Fibroblast of peridontal ligament (primary cell): ENCODE data around the gene FLYWCH1.
"Not testable (repeated sequence)": the region's sequence is repeated elsewhere in the genome, so short reads cannot be mapped to it uniquely, and the experiment has no call there.

Experiments
- DNase-seq: peaks from one replicate; pipeline ENCODE4 v3.0.0-alpha.2; 2010; ENCODE audit errors: extremely low read depth

Gene FLYWCH1

DNA sequence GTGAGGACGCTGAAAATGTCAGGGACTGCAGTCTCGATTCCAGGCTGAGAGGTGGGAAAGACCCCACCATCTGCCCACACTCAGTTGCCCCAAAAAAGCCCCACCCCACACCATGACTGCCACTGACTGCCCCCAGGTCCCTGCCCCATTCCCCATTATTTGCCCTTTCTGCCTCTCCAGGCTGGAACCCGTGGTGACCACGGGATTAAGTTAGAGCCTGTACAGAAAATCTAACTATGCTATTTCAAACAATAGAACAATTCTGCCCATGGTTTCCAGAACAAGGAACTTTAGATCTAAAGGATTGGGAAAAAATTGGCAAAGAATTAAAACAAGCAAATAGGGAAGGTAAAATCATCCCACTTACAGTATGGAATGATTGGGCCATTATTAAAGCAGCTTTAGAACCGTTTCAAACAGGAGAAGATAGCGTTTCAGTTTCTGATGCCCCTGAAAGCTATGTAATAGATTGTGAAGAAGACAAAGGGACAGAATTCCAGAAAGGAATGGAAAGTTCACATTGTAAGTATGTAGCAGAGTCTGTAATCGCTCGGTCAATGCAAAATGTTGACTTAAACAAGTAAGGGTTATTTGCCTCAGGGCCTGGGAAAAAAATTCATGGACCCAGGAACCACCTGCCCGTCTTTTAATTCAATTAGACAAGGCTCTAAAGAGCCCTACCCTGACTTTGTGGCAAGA lies 14.4 kb downstream of the FLYWCH1 start:
- DNase-seq: no peak

DNA sequence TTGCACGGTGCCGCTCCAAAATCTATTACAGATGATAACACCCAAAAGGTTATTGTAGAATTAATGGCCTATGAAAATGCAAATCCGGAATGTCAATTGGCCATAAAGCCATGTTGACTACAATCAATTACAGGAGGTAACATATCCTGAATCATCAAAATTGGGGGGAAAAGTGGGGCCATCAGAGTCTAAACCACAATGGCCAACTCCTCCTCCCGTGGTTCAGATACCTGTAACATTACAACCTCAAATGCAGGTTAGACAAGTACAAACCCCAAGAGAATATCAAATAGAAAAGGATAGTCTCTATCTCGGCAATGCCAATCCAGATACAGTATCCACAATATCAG lies 14.9 kb downstream of the FLYWCH1 start:
- DNase-seq: no peak

DNA sequence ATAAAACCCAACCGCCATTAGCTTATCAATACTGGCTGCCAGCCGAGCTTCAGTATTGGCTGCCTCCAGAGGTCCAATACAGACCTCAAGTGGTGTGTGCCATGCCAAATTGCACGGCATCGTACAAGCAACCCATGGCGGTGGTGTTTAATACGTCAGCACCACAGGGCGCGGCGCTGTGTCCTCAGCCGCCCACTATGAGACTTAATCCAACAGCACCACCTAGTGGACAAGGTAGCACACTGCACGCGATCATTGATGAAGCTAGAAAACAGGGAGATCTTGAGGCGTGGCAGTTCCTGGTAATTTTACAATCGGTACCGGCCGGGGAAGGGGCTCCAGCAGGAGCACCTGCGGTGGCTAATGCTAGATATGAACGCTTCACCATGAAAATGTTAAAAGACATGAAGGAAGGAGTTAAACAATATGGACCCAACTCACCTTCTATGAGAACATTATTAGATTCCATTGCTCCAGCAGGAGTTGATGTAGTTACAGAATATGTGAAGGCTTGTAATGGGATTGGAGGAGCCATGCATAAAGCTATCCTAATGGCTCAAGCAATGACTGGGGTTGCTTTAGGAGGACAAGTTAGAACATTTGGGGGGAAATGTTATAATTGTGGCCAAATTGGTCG lies 15.4 kb downstream of the FLYWCH1 start:
- DNase-seq: peak; percentile 91

DNA sequence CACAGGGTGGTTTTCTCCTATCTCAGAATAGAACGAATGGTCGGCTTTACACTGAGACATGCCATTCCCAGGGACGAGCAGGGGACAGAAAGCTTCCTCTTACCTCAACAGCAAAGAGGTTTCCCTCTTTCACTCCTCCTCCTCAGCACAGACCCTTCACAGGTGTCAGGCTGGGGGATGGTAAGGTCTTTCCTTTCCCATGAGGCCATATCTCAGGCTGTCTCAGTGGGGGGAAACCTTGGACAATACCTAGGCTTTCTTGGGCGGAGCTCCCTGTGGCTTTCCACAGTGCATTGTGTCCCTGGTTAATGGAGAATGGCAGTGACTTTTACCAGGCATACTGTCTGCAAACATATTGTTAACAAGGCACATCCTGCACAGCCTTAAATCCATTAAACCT lies 16.4 kb downstream of the FLYWCH1 start:
- not testable (repeated sequence) for DNase-seq

DNA sequence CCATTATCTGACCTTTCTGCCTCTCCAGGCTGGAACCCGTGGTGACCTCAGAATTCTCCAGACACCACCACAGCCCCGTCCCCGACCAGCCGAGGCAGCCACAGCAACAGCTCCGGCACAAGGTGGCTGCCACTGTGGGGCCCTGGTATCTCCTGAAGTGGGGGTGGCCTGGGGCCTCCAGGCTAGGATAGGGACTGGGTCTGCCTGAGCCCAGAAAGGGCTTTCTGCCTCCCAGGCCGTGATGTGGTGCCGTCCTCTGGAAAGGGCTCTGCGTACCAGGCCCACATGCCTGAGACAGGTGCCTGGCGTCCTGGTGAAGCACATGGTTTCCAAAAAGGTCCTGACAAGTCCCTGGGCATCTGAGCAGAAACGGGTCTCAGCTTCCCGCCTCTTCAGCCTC lies 17.1 kb downstream of the FLYWCH1 start:
- no peak for DNase-seq

DNA sequence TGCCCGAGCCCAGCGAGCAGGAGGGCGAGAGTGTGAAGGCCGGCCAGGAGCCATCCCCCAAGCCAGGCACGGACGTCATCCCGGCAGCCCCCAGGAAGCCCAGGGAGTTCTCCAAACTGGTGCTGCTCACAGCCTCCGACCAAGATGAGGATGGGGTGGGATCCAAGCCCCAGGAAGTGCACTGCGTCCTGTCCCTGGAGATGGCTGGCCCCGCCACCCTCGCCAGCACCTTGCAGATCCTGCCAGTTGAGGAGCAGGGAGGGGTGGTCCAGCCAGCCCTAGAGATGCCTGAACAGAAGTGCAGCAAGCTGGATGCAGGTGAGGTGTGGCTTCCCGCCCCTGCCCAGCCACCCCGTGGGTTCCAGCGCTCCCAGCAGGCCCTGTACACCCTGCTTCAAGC lies 18.0 kb downstream of the FLYWCH1 start:
- no peak for DNase-seq

DNA sequence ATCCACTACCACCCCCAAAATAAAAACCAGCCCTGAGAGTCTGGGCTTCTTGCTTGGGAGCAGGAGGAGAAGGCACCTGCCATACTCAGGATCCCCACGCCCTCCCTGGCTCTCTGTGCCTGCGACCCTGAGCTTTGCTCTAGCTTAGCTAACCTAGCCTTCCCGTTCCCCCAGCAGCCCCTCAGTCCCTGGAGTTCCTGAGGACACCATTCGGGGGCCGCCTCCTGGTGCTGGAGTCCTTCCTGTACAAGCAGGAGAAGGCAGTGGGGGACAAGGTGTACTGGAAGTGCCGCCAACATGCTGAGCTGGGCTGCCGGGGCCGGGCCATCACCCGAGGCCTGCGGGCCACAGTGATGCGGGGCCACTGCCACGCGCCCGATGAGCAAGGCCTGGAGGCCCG lies 18.5 kb downstream of the FLYWCH1 start:
- no peak for DNase-seq

DNA sequence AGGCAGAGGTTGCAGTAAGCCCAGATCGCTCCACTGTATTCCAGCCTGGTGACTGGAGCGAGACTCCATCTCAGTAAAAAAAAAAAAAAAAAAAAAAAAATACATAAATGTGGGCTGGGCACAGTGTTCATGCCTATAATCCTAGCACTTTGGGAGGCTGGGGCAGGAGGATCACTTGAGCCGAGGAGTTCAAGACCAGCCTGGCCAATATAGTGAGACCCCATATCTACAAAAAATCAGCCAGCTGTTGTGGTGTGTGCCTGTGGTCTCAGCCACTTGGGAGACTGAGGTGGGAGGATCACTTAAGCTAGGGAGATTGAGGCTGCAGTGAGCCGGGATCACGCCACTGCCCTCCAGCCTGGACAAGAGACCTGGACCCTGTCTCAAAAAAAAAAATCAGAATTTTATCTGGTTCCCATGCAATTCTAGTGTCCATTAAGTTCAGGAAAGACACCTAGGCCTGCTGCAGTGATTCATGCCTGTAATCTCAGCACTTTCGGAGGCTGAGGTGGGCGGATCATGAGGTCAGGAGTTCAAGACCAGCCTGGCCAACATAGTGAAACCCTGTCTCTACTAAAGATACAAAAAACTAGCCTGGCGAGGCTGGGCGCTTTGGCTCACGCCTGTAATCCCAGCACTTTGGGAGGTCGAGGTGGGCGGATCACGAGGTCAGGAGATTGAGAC lies 19.6 kb downstream of the FLYWCH1 start:
- not testable (repeated sequence) for DNase-seq

DNA sequence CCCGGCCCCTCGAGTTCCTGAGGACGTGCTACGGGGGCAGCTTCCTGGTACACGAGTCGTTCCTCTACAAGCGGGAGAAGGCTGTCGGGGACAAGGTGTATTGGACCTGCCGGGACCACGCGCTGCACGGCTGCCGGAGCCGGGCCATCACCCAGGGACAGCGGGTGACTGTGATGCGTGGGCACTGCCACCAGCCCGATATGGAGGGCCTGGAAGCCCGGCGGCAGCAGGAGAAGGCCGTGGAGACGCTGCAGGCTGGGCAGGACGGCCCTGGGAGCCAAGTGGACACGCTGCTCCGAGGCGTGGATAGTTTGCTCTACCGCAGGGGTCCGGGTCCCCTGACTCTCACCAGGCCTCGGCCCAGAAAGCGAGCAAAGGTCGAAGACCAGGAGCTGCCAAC lies 21.4 kb downstream of the FLYWCH1 start:
- DNase-seq: no peak

DNA sequence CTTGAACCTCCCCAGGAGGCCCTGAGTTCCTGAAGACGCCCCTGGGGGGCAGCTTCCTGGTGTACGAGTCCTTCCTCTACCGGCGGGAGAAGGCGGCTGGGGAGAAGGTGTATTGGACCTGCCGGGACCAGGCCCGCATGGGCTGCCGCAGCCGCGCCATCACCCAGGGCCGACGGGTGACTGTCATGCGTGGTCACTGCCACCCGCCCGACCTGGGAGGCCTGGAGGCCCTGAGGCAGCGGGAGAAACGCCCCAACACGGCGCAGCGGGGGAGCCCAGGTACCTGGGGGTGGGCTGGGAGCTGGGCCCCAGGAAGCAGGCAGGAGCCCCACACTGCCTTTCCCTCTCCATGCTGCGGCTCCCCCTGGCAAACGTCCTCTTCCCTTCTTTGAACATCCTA lies 22.0 kb downstream of the FLYWCH1 start:
- DNase-seq: no peak

DNA sequence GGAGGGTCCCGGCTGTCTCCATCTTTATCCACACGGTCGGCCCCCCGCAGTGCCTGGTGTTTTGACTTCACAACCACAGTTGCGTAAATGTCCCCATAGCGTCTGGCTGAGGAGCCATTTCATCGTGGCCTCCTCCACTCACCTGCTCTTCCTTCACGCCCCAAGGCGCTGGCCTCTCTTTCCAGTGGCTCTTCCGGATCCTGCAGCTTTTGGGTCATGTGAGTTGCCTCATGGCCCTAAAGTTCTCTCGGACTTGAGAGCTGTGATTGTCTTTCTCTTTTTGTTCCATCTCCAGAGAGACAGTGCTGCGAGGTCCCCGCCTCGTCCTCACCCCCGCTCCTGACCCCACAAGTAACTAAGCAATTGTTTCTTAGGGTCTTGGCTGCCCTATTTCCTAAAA lies 22.7 kb downstream of the FLYWCH1 start:
- no peak for DNase-seq

DNA sequence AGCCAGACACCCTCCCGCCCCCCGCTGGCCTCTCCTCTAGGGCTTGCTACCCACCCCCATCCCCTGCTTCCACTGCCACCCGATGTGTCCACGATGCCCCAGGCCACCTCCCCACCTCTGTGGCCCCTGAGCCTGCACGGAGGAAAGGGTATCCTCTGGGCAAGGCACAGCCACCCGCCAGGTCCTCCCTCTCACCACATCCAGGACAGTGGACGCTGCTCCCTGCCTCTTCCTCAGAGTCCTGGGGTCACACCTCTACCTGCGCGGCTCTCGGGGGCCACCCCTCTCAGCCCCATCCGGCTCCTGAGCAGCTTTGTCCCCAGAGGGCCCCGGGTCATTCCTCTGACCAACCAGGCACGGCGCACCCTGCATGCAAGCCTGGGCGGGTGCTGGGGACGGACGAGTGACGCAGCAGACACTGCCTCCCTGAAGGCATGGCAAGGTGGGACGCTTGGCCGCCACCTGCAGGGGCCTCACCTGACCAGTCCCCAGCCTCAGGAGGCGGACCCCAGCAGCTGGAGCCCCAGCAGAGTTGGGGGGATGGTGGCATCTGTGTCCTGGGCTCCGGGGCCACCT lies 24.8 kb downstream of the FLYWCH1 start:
- no peak for DNase-seq

DNA sequence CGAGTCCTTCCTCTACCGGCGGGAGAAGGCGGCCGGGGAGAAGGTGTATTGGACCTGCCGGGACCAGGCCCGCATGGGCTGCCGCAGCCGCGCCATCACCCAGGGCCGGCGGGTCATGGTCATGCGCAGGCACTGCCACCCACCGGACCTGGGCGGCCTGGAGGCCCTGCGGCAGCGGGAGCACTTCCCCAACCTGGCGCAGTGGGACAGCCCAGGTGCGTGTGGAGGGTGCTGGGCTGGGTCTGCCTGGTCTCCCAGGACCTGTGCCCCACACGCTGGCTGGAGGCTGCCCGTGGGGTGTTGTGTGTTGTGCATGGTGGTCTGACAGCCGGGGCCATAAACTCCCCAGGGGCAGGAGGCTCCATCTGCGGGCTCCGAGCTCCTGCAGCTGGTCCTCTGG lies 25.4 kb downstream of the FLYWCH1 start:
- DNase-seq: no peak

DNA sequence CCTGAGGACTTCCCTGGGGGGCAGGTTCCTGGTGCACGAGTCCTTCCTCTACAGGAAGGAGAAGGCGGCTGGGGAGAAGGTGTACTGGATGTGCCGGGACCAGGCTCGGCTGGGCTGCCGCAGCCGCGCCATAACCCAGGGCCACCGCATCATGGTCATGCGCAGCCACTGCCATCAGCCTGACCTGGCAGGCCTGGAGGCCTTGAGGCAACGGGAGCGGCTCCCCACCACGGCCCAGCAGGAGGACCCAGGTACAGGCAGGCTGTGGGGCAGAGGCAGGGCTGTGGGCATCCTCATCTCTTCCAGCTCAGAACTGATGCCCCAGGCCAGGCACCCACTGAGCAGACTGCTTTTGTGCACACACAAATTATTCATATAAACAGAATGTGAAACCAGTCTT lies 26.5 kb downstream of the FLYWCH1 start:
- DNase-seq: no peak

DNA sequence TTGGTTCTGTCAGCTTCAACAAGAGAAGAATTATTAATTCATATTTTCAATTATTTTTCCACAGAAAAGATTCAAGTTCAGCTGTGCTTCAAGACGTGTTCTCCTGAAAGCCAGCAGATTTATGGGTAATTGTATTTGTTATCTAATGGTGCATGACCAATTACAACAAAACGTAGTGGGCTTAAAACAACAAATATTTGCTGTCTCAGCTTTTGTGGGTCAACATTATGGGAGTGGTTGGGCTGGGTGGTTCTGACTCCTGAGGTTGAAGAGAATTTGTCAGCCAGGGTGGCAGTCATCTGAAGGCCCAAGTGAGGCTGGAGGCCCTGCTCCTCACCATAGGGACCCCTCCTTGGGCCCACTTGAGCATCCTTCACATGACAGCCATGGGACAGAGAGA lies 28.2 kb downstream of the FLYWCH1 start:
- no peak for DNase-seq

DNA sequence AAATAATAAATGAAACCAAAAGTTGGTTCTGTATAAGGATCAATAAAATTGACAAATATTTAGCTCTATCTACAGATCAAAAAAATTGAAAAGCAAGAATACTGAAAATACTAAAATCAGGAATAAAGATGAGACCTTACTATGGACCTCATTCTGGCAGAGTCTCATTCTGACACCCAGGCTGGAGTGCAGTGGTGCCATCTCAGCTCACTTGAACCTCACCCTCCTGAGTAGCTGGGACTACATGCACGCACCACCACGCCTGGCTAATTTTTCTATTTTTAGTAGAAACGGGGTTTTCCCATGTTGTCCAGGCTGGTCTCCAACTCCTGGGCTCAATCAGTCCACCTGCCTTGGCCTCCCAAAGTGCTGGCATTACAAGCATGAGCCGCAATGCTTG lies 30.3 kb downstream of the FLYWCH1 start:
- DNase-seq: no peak

DNA sequence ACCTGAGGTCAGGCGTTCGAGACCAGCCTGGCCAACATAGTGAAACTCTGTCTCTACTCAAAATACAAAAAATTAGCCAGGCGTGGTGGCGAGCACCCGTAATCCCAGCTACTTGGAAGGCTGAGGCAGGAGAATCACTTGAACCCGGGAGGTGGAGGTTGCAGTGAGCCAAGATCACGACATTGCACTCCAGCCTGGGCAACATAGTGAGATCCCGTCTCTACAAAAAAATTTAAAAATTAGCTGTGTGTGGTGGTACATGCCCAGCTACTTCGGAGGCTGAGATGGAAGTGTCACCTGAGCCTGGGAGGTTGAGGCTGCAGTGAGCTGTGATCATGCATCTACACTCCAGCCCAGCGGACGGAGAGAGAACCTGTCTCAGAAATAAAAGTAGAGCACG lies 32.0 kb downstream of the FLYWCH1 start:
- not testable (repeated sequence) for DNase-seq

DNA sequence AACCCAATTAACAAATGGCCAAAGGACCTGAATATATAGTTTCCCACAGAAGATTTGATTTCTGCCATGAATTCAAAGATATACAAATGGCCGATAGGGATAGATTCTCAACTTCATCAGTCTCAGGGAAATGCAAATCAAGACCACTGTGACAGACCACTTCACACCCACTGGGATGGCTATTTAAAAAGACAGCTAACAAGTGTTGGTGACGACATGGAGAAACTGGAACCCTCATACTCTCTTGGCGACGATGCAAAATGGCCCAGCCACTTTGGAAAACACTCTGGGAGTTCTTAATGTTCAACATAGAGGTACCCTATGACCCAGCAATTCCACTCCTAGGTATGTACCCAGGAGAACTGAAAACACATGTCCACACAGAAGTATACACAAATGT lies 34.9 kb downstream of the FLYWCH1 start:
- DNase-seq: no peak

DNA sequence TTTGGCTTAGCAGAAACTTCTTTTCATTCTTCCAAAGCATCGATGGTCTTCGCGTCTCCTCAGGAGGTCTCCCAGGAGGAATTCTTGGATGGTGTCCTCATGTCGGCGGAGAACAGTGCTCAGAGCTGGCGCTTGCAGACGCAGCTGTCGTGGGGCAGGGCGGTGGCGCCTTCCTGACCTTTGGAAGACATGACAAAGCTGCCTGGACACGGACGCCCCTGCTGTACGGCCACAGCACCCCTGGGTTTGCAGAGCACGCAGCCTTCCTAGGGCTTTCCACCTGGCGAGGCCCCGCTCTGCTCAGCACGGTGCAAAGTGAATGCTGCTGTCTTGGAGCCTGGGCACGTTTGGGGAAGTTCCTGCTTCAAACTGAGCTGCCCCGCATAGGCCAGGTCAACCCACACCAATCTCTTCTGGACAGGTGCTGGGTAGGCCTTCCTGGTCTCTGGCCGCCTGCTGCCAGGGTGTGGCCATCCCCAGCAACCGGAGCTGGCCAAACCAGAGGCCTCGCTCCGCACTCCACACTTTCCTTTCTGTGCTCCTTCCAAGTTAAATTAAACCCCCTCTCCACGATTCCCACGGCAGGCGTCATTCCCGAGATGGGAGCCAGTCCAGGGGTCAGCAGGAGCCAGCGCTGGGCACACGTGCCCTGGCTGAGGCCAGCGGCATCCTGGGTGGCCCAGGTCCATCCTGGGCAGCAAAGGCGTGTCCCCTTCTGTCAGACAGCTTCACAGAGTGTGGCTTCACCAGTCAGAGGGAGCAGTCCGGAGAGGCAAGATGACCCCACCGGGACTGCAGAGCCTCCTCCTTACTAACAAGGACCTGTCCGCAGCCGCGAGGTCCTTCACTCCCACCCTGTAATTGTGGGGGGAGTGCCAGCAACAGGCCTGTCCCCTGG lies 37.3 kb downstream of the FLYWCH1 start:
- DNase-seq: no peak

DNA sequence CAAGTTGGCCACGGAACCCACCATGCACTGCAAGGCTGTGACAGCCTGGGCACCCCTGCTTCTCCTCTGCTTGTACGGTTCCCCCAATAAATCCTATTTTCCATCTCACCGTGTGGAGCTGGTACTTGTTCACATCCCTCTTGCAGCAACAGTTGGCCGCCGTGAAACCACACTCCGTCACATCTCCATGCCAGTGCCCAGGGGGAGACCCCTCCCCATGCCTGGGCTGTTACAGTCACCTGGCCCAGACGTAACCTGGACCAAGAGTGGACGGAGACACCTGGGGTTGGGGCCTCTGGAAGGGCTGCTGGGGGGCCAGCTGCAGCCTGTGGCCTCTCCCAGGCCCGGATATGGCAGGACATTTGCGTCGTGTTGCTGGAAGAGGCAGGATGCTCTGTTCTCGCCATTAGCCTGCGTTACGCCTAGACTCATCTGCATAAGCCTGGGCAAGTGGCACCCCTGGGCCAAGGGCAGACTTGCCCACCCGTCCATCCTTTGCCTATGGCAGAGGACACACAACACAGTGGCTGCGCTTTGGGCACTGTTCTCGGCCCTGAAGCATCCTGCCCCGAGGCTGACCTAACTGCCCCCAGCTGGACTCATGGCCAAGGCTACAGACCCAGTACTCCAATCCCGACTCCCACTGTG lies 38.1 kb downstream of the FLYWCH1 start:
- DNase-seq: no peak

DNA sequence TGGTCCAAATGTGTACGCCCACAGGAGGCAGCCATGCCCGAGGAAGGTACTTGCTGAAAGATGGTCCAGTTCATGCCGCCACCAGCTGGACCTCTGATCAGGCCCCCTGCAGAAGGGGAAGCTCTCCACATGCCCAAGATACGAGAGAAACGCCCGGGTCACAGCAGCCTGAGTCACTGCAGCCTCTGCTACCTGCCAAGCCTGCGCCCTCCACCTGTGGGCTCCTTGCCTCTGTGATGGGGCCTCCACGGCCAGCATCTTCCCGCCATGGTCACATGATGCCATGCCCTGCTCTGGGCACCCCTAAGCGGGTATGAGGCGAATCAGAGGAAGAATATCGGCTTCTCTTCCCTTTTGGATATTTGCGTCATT lies 38.6 kb downstream of the FLYWCH1 start:
- DNase-seq: no peak

DNA sequence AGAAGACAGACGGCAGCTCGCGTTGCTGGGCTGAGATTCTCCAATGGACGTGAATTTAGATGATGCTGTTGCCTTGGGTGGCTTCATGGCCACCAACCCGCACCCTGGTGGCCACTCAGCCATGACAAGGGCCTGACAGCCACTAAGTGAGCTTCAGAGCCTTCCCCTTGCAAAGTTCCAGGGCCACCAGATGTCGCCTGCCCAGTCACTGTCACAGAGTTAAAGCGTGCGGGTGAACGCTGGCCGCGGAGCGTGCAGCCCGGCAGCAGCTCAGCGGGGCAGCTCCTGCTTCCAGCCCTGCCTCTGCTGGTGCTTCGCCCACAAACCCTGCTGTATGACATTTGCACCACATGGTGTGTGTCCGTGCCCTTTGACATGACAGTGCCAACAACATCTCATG lies 39.0 kb downstream of the FLYWCH1 start:
- no peak for DNase-seq
